Measurements from ENCODE around the gene OLIG2. TPM values are rescaled to one million over a fixed set of nuclear protein-coding genes. Genes with fewer than 3 reads are reported as not detected.

The OLIG2 gene
- total RNA-seq, 4 donors from 2014 or later, result not detected

DNA sequence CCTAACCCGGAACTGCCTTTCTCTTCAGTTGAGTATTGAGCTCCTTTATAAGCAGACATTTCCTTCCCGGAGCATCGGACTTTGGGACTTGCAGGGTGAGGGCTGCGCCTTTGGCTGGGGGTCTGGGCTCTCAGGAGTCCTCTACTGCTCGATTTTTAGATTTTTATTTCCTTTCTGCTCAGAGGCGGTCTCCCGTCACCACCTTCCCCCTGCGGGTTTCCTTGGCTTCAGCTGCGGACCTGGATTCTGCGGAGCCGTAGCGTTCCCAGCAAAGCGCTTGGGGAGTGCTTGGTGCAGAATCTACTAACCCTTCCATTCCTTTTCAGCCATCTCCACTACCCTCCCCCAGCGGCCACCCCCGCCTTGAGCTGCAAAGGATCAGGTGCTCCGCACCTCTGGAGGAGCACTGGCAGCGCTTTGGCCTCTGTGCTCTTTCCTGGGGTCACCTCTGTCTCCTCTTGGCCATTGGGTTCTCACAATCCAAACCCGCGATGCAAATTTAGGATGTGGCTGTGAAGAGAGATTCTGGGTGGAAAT, 3.7 kb downstream of the OLIG2 start:
- 26% methylated on average over 16 of the region's 19 CpGs for WGBS
- Histone ChIP-seq H3K27me3 (peaks cover 100% of the 10 kb centered on the region), H3K9me3 (no peaks in the 10 kb centered on the region), H3K36me3 (no peaks in the 10 kb centered on the region), H3K27ac (no peak overlapping the region), H3K4me1 (peaks cover 54% of the 10 kb centered on the region), H3K4me3 (peak overlapping the region; percentile 29)
- TF ChIP-seq POLR2AphosphoS5 (IDR thresholded peaks at IDR 0.05) (no peak), POLR2A (IDR thresholded peaks at IDR 0.05) (no peak), CTCF (IDR thresholded peaks at IDR 0.05) (no peak), EP300 (IDR thresholded peaks at IDR 0.05) (no peak)
- DNase-seq (ENCODE audit: low spot score in 2 of 2), result no peak

- Histone ChIP-seq H3K36me3 (no peaks in the 10 kb centered on the region), H3K9me3 (no peaks in the 10 kb centered on the region), H3K27ac (no peak overlapping the region), H3K27me3 (peaks cover 100% of the 10 kb centered on the region), H3K4me3 (no peak overlapping the region), H3K4me1 (peaks cover 52% of the 10 kb centered on the region)
- WGBS, result 35% methylated on average over 10 of the region's 10 CpGs
- DNase-seq (ENCODE audit: low spot score in 2 of 2), result no peak
- TF ChIP-seq POLR2A (IDR thresholded peaks at IDR 0.05) (no peak), CTCF (IDR thresholded peaks at IDR 0.05) (no peak), EP300 (IDR thresholded peaks at IDR 0.05) (no peak), POLR2AphosphoS5 (IDR thresholded peaks at IDR 0.05) (no peak)
Measured at GRCh38 chr21:33029975-33030461, 4.3 kb downstream of the OLIG2 start.

GRCh38 chr21:33030633-33031032, 4.9 kb downstream of the OLIG2 start:
- H3K27me3 ChIP-seq, result peaks cover 100% of the 10 kb centered on the region
- 27% methylated on average over 4 of the region's 6 CpGs for WGBS
- H3K27ac ChIP-seq, result no peak overlapping the region
- H3K4me1 ChIP-seq, result peaks cover 47% of the 10 kb centered on the region
- H3K9me3 ChIP-seq, result no peaks in the 10 kb centered on the region
- H3K4me3 ChIP-seq, result no peak overlapping the region
- DNase-seq (ENCODE audit: low spot score in 2 of 2), result no peak
- TF ChIP-seq EP300 (IDR thresholded peaks at IDR 0.05) (no peak), POLR2AphosphoS5 (IDR thresholded peaks at IDR 0.05) (no peak), POLR2A (IDR thresholded peaks at IDR 0.05) (no peak), CTCF (IDR thresholded peaks at IDR 0.05) (no peak)
- H3K36me3 ChIP-seq, result no peaks in the 10 kb centered on the region

GRCh38 chr21:33031152-33031911, 5.6 kb downstream of the OLIG2 start:
- TF ChIP-seq EP300 (IDR thresholded peaks at IDR 0.05), result no peak
- no peak for TF ChIP-seq CTCF (IDR thresholded peaks at IDR 0.05)
- no peak for TF ChIP-seq POLR2AphosphoS5 (IDR thresholded peaks at IDR 0.05)
- no peak for TF ChIP-seq POLR2A (IDR thresholded peaks at IDR 0.05)
- H3K27ac ChIP-seq, result no peak overlapping the region
- H3K4me3 ChIP-seq, result no peak overlapping the region
- H3K36me3 ChIP-seq, result no peaks in the 10 kb centered on the region
- H3K27me3 ChIP-seq, result peaks cover 98% of the 10 kb centered on the region
- no peaks in the 10 kb centered on the region for H3K9me3 ChIP-seq
- DNase-seq (ENCODE audit: low spot score in 2 of 2), result no peak
- H3K4me1 ChIP-seq, result peaks cover 40% of the 10 kb centered on the region
- 32% methylated on average over 9 of the region's 10 CpGs for WGBS

DNA sequence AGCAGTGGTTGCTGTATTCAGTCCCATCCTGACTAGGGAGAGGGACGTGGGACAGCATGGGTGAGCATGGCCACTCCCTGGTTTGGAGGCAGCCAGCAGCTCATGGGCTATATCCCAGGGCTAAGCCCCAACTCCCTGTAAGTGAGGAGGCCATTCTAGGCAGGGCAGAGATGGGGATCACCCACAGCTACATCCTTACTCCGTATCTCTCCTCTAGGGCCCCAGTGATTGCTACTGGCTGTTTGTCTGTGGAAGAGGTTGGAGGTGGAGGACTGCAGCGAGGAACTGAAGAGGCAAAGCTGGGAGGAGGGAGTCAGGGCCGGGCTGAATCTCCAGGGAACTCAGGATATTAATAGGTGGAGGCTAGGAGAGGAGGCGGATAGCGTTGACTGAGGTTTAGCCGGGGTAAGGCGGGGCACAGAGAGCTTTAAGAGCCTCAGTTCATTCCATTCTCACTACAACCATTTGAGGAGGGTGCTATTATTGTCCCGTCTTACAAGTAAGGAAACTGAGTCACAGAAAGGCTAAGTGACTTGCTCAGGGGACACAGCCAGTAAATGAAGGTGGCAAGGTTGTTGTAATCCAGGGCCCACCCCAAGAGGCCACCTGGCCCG, 6.8 kb downstream of the OLIG2 start:
- peaks cover 98% of the 10 kb centered on the region for H3K27me3 ChIP-seq
- WGBS, result 17% methylated on average over 10 of the region's 10 CpGs
- no peak for TF ChIP-seq CTCF (IDR thresholded peaks at IDR 0.05)
- TF ChIP-seq POLR2AphosphoS5 (IDR thresholded peaks at IDR 0.05), result no peak
- no peak for TF ChIP-seq EP300 (IDR thresholded peaks at IDR 0.05)
- TF ChIP-seq POLR2A (IDR thresholded peaks at IDR 0.05), result no peak

More for the DNA sequence above, 6.8 kb downstream of the OLIG2 start:
- Histone ChIP-seq H3K4me1 (peaks cover 28% of the 10 kb centered on the region), H3K27ac (no peak overlapping the region), H3K9me3 (no peaks in the 10 kb centered on the region), H3K36me3 (no peaks in the 10 kb centered on the region), H3K4me3 (no peak overlapping the region)
- no peak for DNase-seq (ENCODE audit: low spot score in 2 of 2)
